A549 (cell line): ENCODE data around the gene DIP2C. TPM values are rescaled to one million over a fixed set of nuclear protein-coding genes. Genes with fewer than 3 reads are reported as not detected.

Experiments used
- ATAC-seq, 2 experiments: fragments of 200-7000 bp in 1 of 2; fragments of >200 bp in 1 of 2; cut with Nextera tagmentation in 1 of 2; cut with Tn5 transposase in 1 of 2; 3 replicates each; pipeline versions ENCODE4 v1.8.0 to v1.9.1; 2018 to 2020; ENCODE audit warnings: mild to moderate bottlenecking in 1 of 2, moderate library complexity in 1 of 2
- CTCF ChIA-PET: fragments of 300-600 bp; sonication (Branson Sonifier 250); formaldehyde crosslinking; extraction: SDS; loops from one replicate; lab custom pipeline; 2021; ENCODE audit warnings: antibody characterized with exemption, inconsistent platforms; lab: Yijun Ruan, JAX
- POLR2A ChIA-PET: fragments of 350-600 bp; formaldehyde crosslinking; extraction: SDS; loops from one replicate; lab custom pipeline; 2021; ENCODE audit warnings: antibody characterized with exemption, inconsistent platforms; lab: Yijun Ruan, JAX
- DNase-seq, 2 experiments: peaks; one replicate each; pipeline versions ENCODE4 v3.0.0 to v3.0.0-alpha.2; 2011 to 2016; ENCODE audit warnings: low read depth in 1 of 2, low spot score in 1 of 2
- FAIRE-seq: peaks from 2 replicates; lab custom pipeline; 2011; peaks lifted over from hg19 to GRCh38; lab: Jason Lieb, UNC
- H3K27ac ChIP-seq, 2 experiments: fragments of >200 bp; sonication (Bioruptor Twin); formaldehyde crosslinking; 3 replicates each; pipeline ENCODE4 v1.5.1; 2016 to 2017
- H3K4me1 ChIP-seq: fragments of >200 bp; sonication (Bioruptor Twin); formaldehyde crosslinking; 3 replicates; pipeline ENCODE4 v1.6.1; 2016
- H3K4me2 ChIP-seq: fragments of >200 bp; sonication (Bioruptor Twin); formaldehyde crosslinking; 3 replicates; pipeline ENCODE4 v1.6.1; 2016
- H3K4me3 ChIP-seq: fragments of >200 bp; sonication (Bioruptor Twin); formaldehyde crosslinking; 3 replicates; pipeline ENCODE4 v1.5.1; 2016
- H3K9me3 ChIP-seq: fragments of >200 bp; sonication (Bioruptor Twin); formaldehyde crosslinking; 3 replicates; pipeline ENCODE4 v1.6.1; 2016
- BHLHE40 ChIP-seq: IDR thresholded peaks from 2 replicates; pipeline ENCODE4 v1.6.1; 2012; ENCODE audit warnings: low read depth, low read length, inconsistent platforms
- CBX8 ChIP-seq: fragments of 200-600 bp; sonication (generic); IDR thresholded peaks from 2 replicates; pipeline ENCODE4 v1.6.1; 2016
- CEBPB ChIP-seq, 2 experiments: fragments of >200 bp in 1 of 2; sonication (Bioruptor Twin) in 1 of 2; formaldehyde crosslinking in 1 of 2; IDR thresholded peaks; 2 replicates each; pipeline ENCODE4 v1.6.1; 2012 to 2016
- CHD4 ChIP-seq: fragments of 200-600 bp; sonication (generic); IDR thresholded peaks from 2 replicates; pipeline ENCODE4 v1.6.1; 2016; ENCODE audit warnings: antibody characterized with exemption, mild to moderate bottlenecking, borderline replicate concordance
- CTCF ChIP-seq: fragments of >200 bp; sonication (Bioruptor Twin); formaldehyde crosslinking; IDR thresholded peaks from 3 replicates; pipeline ENCODE4 v1.5.1; 2016
- EHF ChIP-seq: fragments of 250-450 bp; sonication (Bioruptor Pico); IDR thresholded peaks from 2 replicates; pipeline ENCODE4 v1.5.0; 2020; ENCODE audit warnings: mild to moderate bottlenecking
- EHMT2 ChIP-seq: fragments of 200-600 bp; sonication (generic); IDR thresholded peaks from 2 replicates; pipeline ENCODE4 v1.6.1; 2016; ENCODE audit warnings: antibody characterized with exemption, low read depth, mild to moderate bottlenecking, moderate library complexity
- EP300 ChIP-seq, 2 experiments: fragments of >200 bp; sonication (Bioruptor Twin); formaldehyde crosslinking; IDR thresholded peaks; 2 replicates in 1 of 2; 3 replicates in 1 of 2; pipeline ENCODE4 v1.6.1; 2016 to 2017
- ESRRA ChIP-seq: fragments of 150-350 bp; IDR thresholded peaks from 2 replicates; pipeline ENCODE4 v1.6.1; 2014; ENCODE audit warnings: mild to moderate bottlenecking, low read length, borderline replicate concordance
- FOSB ChIP-seq: fragments of 250-450 bp; sonication (Bioruptor Pico); IDR thresholded peaks from 2 replicates; pipeline ENCODE4 v1.5.0; 2020; ENCODE audit warnings: mild to moderate bottlenecking, moderate library complexity
- FOSL2 ChIP-seq, 2 experiments: fragments of 450-650 bp in 1 of 2; fragments of >200 bp in 1 of 2; sonication (Bioruptor Twin) in 1 of 2; formaldehyde crosslinking; IDR thresholded peaks; 2 replicates each; pipeline versions ENCODE4 v1.5.0 to v1.6.1; 2016 to 2020; ENCODE audit warnings: mild to moderate bottlenecking in 1 of 2, moderate library complexity in 1 of 2
- FOXS1 ChIP-seq: fragments of 250-450 bp; sonication (Bioruptor Pico); IDR thresholded peaks from 2 replicates; pipeline ENCODE4 v1.5.0; 2020; ENCODE audit warnings: mild to moderate bottlenecking, moderate library complexity
- HMGXB4 ChIP-seq: fragments of 250-450 bp; sonication (Bioruptor Pico); IDR thresholded peaks from 2 replicates; pipeline ENCODE4 v1.5.0; 2021; ENCODE audit warnings: mild to moderate bottlenecking, moderate library complexity, borderline replicate concordance
- KDM1A ChIP-seq: fragments of 200-600 bp; sonication (generic); IDR thresholded peaks from 2 replicates; pipeline ENCODE4 v1.6.1; 2016; ENCODE audit warnings: low read depth, mild to moderate bottlenecking
- KDM5A ChIP-seq: fragments of 200-600 bp; sonication (generic); IDR thresholded peaks from 2 replicates; pipeline ENCODE4 v1.6.1; 2016; ENCODE audit warnings: antibody characterized with exemption, mild to moderate bottlenecking
- MAZ ChIP-seq: fragments of 150-350 bp; IDR thresholded peaks from 2 replicates; pipeline ENCODE4 v1.6.1; 2014; ENCODE audit warnings: antibody characterized with exemption, low read depth, low read length, borderline replicate concordance
- NFE2L2 ChIP-seq: fragments of 150-350 bp; conservative IDR thresholded peaks from 2 replicates; pipeline ENCODE4 v1.6.1; 2014; ENCODE audit warnings: low read length
- NPAS2 ChIP-seq: fragments of 250-450 bp; sonication (Bioruptor Pico); IDR thresholded peaks from 2 replicates; pipeline ENCODE4 v1.8.0; 2022; ENCODE audit warnings: mild to moderate bottlenecking, moderate library complexity, borderline replicate concordance
- SMC3 ChIP-seq: fragments of >200 bp; sonication (Bioruptor Twin); formaldehyde crosslinking; IDR thresholded peaks from 3 replicates; pipeline ENCODE4 v1.6.1; 2018; ENCODE audit warnings: inconsistent platforms
- SREBF2 ChIP-seq: fragments of 450-650 bp; IDR thresholded peaks from 2 replicates; pipeline ENCODE4 v1.6.1; 2014; ENCODE audit warnings: mild to moderate bottlenecking, moderate library complexity
- TFCP2L1 ChIP-seq: fragments of 250-450 bp; sonication (Bioruptor Pico); IDR thresholded peaks from 2 replicates; pipeline ENCODE4 v1.5.0; 2021; ENCODE audit warnings: mild to moderate bottlenecking
- ZFP36 ChIP-seq: fragments of 450-650 bp; IDR thresholded peaks from 2 replicates; pipeline ENCODE4 v1.6.1; 2014; ENCODE audit warnings: borderline replicate concordance; ENCODE audit not compliant: partially characterized antibody
- ZSCAN20 ChIP-seq: fragments of 250-450 bp; sonication (Bioruptor Pico); IDR thresholded peaks from 2 replicates; pipeline ENCODE4 v1.8.0; 2022; ENCODE audit warnings: mild to moderate bottlenecking, moderate library complexity
- whole genome bisulfite sequencing: methylation state at CpG from one replicate; pipeline ENCODE4 v1.1.6; 2017; ENCODE audit errors: missing lambda C conversion rate; 5-methylcytosine and 5-hydroxymethylcytosine counted together
- polyA plus RNA-seq, 4 experiments: library from polyadenylated mRNA; depleted of rRNA in 3 of 4; stranded (reverse); fragments of >200 nt; fragmentation: RNase III in 1 of 4; extraction: RNeasy Plus Mini Kit Qiagen cat#74134 plus additional on column Dnase treatment in 1 of 4; gene quantifications; 2 replicates in 3 of 4; 3 replicates in 1 of 4; pipeline ENCODE4 v1.2.3, GENCODE V29; 2011 to 2017

Gene DIP2C
- polyA plus RNA-seq, 2 of the 4 experiments (the other 2 are of a cell fraction) = 3.7 to 5.0 TPM

- TF ChIP-seq CTCF (no peak), SREBF2 (no peak), CHD4 (no peak), FOXS1 (CRISPR knock-in tag) (no peak), ZSCAN20 (CRISPR knock-in tag) (no peak), EHMT2 (no peak), EHF (no peak), HMGXB4 (CRISPR knock-in tag) (no peak), KDM5A (no peak)
These were observed 374.6 kb downstream of the DIP2C start (continued) for GRCh38 chr10:314871-315270.

- Histone ChIP-seq H3K27ac (no peak overlapping the region), H3K4me2 (no peak overlapping the region), H3K4me3 (no peak overlapping the region), H3K9me3 (no peaks in the 10 kb centered on the region), H3K4me1 (no peaks in the 10 kb centered on the region)
- TF ChIP-seq KDM1A (no peak), CEBPB (IDR thresholded peaks at IDR 0.05) (no peak), CBX8 (no peak), TFCP2L1 (CRISPR knock-in tag) (no peak), FOSL2 (IDR thresholded peaks at IDR 0.05) (no peak), FOSL2 (CRISPR knock-in tag; IDR thresholded peaks at IDR 0.05) (no peak), FOSB (CRISPR knock-in tag) (no peak), ESRRA (no peak), NFE2L2 (no peak), MAZ (no peak), EHMT2 (no peak), ZFP36 (no peak)
- POLR2A ChIA-PET = no interaction called here
- 85% methylated on average over 13 of the region's 13 CpGs for WGBS
- DNase-seq (no peak), ATAC-seq (no peak), FAIRE-seq (no peak)
- CTCF ChIA-PET = interaction anchor here (0.8 to 1.2 kb wide), 2 partner anchors 12 to 21 kb away, joined by 3 read pairs; no protein-coding TSS in a partner anchor
These were observed 375.1 kb downstream of the DIP2C start for GRCh38 chr10:314381-314780.

GRCh38 chr10:311901-312665, 377.4 kb downstream of the DIP2C start:
- CTCF ChIA-PET = no interaction called here
- Histone ChIP-seq H3K4me1 (peaks cover 4% of the 10 kb centered on the region; the same call in 1 of the 3 replicates), H3K27ac (no peak overlapping the region), H3K4me3 (no peak overlapping the region), H3K4me2 (no peak overlapping the region), H3K9me3 (no peaks in the 10 kb centered on the region)
- TF ChIP-seq BHLHE40 = no peak
- no peak for TF ChIP-seq TFCP2L1 (CRISPR knock-in tag)
- no peak for TF ChIP-seq KDM1A
- no peak for TF ChIP-seq KDM5A
- TF ChIP-seq NPAS2 = no peak
- no peak for TF ChIP-seq SMC3
- TF ChIP-seq EP300 (IDR thresholded peaks at IDR 0.05) = no peak
- POLR2A ChIA-PET = no interaction called here
- FAIRE-seq (no peak), DNase-seq (no peak), ATAC-seq (no peak)
- 88% methylated on average over 14 of the region's 14 CpGs for WGBS
